PFSK-1 (cell line): ENCODE measurements around the gene BEAN1.

Experiments used
- SIN3A ChIP-seq: IDR thresholded peaks from 2 replicates; pipeline ENCODE4 v1.6.1; 2012; ENCODE audit warnings: mild to moderate bottlenecking, low read length, moderate library complexity, borderline replicate concordance; ENCODE audit not compliant: insufficient read depth
- TAF1 ChIP-seq: IDR thresholded peaks from 2 replicates; pipeline ENCODE4 v1.6.1; 2012; ENCODE audit warnings: low read length, control low read depth, borderline replicate concordance; ENCODE audit not compliant: insufficient read depth
- TF ChIP-seq, protein P1 (sequence below), 2 experiments: IDR thresholded peaks; 2 replicates each; pipeline versions ENCODE4 v1.6.1 to v1.8.0; 2011 to 2012; ENCODE audit warnings: low read depth in 2 of 2, low read length in 2 of 2, control low read depth in 1 of 2, inconsistent platforms in 1 of 2, mild to moderate bottlenecking in 1 of 2, moderate library complexity in 1 of 2; ENCODE audit not compliant: insufficient read depth in 1 of 2

DNA sequence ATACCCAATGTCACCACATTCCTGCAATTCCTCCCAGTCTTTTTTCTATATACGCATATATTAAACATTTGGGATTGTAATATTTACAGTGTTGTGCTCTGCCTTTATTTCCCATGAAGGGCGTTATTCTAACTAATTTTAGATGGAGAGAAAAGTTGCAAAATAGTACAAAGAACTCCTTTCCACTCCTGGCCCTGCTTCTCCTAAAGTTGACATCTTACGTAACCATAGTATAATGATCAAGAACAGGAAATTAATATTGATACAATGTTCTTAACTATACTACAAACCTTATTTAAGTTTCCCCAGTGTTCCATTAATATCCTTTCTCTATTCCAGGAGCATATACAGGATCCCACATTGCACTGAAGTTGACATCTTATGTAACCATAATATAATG is 76.5 kb downstream of the BEAN1 start:
- TF ChIP-seq, protein P1, sequence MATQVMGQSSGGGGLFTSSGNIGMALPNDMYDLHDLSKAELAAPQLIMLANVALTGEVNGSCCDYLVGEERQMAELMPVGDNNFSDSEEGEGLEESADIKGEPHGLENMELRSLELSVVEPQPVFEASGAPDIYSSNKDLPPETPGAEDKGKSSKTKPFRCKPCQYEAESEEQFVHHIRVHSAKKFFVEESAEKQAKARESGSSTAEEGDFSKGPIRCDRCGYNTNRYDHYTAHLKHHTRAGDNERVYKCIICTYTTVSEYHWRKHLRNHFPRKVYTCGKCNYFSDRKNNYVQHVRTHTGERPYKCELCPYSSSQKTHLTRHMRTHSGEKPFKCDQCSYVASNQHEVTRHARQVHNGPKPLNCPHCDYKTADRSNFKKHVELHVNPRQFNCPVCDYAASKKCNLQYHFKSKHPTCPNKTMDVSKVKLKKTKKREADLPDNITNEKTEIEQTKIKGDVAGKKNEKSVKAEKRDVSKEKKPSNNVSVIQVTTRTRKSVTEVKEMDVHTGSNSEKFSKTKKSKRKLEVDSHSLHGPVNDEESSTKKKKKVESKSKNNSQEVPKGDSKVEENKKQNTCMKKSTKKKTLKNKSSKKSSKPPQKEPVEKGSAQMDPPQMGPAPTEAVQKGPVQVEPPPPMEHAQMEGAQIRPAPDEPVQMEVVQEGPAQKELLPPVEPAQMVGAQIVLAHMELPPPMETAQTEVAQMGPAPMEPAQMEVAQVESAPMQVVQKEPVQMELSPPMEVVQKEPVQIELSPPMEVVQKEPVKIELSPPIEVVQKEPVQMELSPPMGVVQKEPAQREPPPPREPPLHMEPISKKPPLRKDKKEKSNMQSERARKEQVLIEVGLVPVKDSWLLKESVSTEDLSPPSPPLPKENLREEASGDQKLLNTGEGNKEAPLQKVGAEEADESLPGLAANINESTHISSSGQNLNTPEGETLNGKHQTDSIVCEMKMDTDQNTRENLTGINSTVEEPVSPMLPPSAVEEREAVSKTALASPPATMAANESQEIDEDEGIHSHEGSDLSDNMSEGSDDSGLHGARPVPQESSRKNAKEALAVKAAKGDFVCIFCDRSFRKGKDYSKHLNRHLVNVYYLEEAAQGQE (IDR thresholded peaks at IDR 0.05; ENCODE audit: insufficient read depth in 1 of 2, low read depth in 2 of 2, low read length in 2 of 2), result no peak
- TF ChIP-seq SIN3A, result no peak
- no peak for TF ChIP-seq TAF1
